GM12865 (cell line): ENCODE results near the gene JAKMIP1.

ENCODE experiments used
- DNase-seq: peaks from one replicate; pipeline ENCODE4 v3.0.0; 2010; ENCODE audit warnings: low read depth
- H3K4me3 ChIP-seq: 2 replicates; pipeline ENCODE4 v1.5.1; 2011; ENCODE audit warnings: mild to moderate bottlenecking, low read depth, low read length, control low read depth
- TF ChIP-seq, protein P1 (sequence below): IDR thresholded peaks from 2 replicates; pipeline ENCODE4 v1.5.1; 2011; ENCODE audit warnings: low read length, control low read depth, low read depth, inconsistent platforms; ENCODE audit not compliant: insufficient read depth; ENCODE audit errors: missing control alignments

Gene JAKMIP1

DNA sequence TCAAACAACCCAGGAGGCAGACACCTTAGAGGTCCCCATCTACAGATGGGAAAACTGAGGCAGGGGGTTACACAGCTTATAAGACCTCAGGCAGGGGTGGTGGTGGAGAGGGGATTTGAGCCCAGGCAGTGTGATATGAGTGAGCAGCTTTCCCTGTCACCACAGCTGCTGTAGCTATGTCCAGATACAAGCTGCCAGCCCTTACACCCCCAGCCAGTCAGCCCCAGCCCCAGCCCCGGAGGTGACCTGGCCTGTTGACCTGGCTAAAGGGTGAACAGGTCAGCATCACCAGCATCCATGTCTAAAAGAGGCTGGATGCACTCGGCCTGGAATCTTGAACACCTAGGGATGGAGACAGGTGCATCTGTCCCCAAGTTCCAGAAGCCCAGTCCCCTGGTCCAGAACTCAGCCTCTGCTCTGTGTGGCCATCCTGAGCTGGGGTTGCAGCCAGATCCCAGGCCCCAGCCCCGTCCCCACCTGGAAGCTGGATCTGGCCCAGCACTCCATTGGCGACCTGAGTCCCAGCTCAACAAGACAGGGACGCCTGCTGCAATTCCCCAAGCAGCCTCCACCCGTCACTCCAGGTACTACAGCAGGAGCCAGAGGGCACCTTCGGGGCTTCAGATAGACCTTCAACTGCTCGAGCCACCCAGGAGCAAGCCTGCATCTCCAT is 89.5 kb downstream of the JAKMIP1 start:
- TF ChIP-seq, protein P1, sequence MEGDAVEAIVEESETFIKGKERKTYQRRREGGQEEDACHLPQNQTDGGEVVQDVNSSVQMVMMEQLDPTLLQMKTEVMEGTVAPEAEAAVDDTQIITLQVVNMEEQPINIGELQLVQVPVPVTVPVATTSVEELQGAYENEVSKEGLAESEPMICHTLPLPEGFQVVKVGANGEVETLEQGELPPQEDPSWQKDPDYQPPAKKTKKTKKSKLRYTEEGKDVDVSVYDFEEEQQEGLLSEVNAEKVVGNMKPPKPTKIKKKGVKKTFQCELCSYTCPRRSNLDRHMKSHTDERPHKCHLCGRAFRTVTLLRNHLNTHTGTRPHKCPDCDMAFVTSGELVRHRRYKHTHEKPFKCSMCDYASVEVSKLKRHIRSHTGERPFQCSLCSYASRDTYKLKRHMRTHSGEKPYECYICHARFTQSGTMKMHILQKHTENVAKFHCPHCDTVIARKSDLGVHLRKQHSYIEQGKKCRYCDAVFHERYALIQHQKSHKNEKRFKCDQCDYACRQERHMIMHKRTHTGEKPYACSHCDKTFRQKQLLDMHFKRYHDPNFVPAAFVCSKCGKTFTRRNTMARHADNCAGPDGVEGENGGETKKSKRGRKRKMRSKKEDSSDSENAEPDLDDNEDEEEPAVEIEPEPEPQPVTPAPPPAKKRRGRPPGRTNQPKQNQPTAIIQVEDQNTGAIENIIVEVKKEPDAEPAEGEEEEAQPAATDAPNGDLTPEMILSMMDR = no peak
- no peak for DNase-seq
- no peak overlapping the region for H3K4me3 ChIP-seq

DNA sequence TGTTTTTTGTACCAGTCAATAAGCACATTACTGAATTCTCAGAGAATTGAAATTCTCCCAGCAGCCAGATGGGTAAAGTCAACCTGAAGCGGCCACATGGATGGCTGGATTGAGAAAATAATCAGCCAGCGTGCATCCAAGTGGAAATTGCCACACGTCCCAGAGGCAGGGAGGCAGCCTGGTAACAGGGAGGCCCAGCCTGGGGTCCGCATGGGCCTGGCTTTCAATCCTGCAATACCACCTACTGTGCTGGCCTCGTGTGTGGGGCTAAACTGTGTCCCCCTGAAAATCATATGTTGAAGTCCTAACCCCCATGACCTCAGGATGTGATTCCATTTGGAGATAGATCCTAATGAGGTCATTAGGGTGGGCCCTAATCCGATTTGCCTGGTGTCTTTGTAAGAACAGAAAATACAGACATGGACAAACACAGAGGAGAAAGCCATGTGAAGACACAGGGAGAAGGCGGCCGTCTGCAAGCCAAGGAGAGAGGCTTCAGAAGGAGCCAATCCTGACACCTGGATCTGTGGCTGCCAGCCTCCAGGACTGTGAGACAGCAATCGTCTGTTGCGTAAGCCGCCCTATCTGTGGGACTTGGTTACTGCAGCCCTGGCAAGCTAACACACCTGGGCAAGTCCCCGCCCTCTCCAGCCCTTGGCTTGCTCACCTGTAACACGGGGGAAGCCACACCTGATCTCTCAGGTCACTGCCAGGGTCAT is 90.3 kb downstream of the JAKMIP1 start:
- peak; percentile 16 for DNase-seq
- TF ChIP-seq, protein P1 = peak; percentile 40
- H3K4me3 ChIP-seq = no peak overlapping the region

DNA sequence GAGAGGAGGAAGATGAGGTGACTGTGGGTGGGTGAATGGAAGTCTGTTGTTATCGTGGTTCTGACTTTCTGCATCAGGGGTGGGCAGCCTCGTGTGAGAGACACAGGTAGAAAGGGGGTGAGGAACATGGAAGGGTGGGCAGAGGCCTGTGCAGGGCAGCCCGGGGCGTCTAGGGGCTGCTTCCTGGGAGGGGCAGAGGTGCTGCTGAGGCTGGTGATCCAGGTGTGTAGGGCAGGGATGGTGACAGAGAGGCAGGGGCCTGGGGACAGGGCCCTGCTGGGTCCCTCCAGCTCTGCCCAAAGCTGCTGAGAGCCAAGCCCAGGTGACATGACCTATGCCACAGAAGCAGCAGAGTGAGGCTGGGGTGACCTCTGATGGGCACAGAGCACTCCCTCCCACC is 92.5 kb downstream of the JAKMIP1 start:
- TF ChIP-seq, protein P1 = no peak
- no peak overlapping the region for H3K4me3 ChIP-seq
- DNase-seq = no peak

DNA sequence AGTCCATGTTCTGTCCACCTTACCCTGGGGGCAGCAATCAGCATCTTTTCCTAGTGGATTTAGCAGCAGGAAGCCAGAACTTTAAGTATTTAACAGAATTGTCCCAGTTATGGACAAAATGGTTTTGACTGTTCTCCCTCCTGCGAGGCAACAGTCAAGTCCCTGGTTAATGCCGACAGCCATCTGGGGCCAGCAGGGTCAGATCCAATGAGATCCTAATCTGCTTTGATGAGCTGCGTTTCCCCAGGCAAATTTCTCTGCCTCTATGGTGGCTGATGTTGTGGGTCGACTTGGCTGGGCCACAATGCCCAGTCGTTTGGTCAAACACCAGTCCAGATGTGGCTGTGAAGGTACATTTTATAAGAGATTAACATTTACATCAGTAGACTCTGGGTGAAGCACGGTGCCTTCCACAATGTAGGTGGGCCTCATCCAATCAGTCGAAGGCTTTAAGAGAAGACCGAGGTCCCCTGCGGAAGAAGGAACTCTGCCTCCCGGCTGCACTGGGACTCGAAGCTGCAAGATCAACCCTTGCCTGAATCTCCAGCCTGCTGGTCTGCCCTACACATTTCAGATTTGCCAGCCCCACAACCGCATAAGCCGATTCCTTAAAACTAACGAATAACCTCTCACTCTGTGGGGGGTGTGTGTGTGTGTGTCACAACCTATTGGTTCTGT is 93.1 kb downstream of the JAKMIP1 start:
- DNase-seq = no peak
- TF ChIP-seq, protein P1 = no peak
- no peak overlapping the region for H3K4me3 ChIP-seq

DNA sequence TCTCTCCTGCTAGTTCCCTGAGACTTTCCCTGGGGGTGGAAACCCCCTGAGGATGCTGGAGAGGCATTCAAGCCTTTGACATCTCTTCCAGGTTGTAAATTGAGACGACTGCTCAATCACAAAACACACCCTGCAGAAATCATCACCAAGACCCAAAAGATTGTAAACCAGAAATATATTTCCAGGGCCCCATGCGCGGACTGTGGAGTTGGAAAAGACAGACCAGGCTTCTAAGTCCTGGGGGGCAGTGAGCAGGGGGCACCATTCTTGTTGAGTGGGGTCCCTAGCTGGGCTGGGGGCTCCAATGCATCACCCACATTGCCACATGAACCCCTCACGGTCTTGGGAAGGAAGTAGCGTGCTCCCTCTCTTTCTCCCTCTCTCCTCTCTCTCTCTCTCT is 94.2 kb downstream of the JAKMIP1 start:
- DNase-seq = no peak
- TF ChIP-seq, protein P1 = no peak

DNA sequence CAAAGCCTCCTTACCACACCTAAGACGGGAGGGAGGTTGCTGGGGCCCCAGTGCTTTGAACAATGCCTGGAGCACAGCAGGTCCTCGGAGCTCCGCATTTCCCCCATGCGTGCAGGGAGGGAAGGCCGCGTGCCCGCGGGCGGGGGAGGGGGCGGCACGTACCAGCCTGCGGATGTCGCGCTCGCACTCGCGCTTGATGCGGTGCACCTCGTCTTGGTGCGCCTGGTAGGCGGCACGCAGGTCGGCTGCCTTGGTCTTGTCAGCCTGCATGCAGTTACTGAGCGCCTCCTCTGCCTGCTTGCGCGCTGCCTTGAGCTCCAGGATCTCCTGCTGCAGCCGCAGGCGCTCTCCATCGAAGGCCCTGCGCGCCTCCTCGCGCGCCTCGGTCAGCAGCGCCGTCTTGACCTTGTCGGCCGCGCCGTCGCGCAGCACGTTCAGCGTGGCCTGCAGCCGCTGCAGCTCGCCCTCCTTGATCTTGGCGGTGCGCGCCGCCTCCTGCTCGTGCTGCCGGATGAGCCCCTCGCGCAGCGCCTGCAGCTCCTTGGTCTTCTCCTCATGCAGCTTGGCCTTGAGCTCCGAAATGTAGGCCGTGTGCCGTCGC is 94.9 kb downstream of the JAKMIP1 start:
- no peak for DNase-seq
- no peak overlapping the region for H3K4me3 ChIP-seq
- TF ChIP-seq, protein P1 = no peak

More for the DNA sequence above, 94.2 kb downstream of the JAKMIP1 start:
- no peak overlapping the region for H3K4me3 ChIP-seq
